ENCODE measurements around the gene ABLIM1. TPM values are rescaled to one million over a fixed set of nuclear protein-coding genes. Genes with fewer than 3 reads are reported as not detected.
A peak's percentile ranks its signal among the peaks of the same experiment; 100 is the strongest.

ABLIM1 gene
- total RNA-seq, 1 donor from 2014 or later, result 105 TPM

DNA sequence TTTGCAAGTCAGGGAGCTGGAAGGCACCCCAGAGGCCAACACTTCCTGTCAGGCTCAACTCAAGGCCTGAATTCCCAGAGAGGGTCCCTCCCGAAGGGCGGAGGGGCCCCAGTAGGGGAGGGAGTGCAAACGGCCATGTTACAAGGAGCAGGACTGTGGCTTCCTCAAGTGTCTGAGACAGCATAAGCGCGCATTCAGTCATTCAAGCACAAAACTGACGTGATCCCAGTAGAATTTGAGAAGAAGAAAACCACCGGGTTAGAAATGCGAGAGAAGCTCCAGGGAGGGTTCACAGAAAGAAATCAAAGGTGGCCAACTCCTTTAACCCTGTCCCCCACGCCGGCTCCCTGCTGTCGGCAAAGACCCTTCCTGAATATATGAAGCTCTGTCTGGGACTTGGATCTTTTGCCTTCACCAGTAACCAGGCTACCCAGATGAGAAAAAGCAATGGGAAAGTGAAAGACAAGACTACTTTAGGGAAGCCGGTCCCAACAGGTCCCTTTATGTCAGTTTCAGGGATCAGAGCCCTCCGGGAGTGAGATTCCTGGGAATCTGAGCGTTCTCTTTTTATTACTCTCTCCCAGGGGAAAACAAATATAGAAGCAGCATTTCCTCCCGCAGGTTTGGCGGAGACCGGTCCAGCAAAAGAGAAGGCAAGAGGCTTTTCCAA is 255.1 kb downstream of the ABLIM1 start:
- DNase-seq (ENCODE audit: low spot score in 2 of 2, unreplicated experiment in 2 of 2), result no peak

GRCh38 chr10:114402233-114402632 is 255.8 kb downstream of the ABLIM1 start:
- no peak for DNase-seq (ENCODE audit: low spot score in 2 of 2, unreplicated experiment in 2 of 2)
- H3K27me3 Mint-ChIP-seq (ENCODE audit: low read depth), result peaks cover 60% of the 10 kb centered on the region
- peaks cover 5% of the 10 kb centered on the region for H3K9me3 Mint-ChIP-seq
- H3K4me1 Mint-ChIP-seq, result peaks cover 34% of the 10 kb centered on the region
- peak overlapping the region; percentile 80 for H3K4me3 Mint-ChIP-seq
- TF ChIP-seq, protein P1, sequence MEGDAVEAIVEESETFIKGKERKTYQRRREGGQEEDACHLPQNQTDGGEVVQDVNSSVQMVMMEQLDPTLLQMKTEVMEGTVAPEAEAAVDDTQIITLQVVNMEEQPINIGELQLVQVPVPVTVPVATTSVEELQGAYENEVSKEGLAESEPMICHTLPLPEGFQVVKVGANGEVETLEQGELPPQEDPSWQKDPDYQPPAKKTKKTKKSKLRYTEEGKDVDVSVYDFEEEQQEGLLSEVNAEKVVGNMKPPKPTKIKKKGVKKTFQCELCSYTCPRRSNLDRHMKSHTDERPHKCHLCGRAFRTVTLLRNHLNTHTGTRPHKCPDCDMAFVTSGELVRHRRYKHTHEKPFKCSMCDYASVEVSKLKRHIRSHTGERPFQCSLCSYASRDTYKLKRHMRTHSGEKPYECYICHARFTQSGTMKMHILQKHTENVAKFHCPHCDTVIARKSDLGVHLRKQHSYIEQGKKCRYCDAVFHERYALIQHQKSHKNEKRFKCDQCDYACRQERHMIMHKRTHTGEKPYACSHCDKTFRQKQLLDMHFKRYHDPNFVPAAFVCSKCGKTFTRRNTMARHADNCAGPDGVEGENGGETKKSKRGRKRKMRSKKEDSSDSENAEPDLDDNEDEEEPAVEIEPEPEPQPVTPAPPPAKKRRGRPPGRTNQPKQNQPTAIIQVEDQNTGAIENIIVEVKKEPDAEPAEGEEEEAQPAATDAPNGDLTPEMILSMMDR (IDR thresholded peaks at IDR 0.05; ENCODE audit: unreplicated experiment), result no peak
- no peaks in the 10 kb centered on the region for H3K36me3 Mint-ChIP-seq
- H3K27ac Mint-ChIP-seq, result no peak overlapping the region

More for the DNA sequence above, 255.1 kb downstream of the ABLIM1 start:
- peaks cover 5% of the 10 kb centered on the region for H3K9me3 Mint-ChIP-seq
- H3K27ac Mint-ChIP-seq, result peak overlapping the region; percentile 34
- no peaks in the 10 kb centered on the region for H3K36me3 Mint-ChIP-seq
- TF ChIP-seq, protein P1 (IDR thresholded peaks at IDR 0.05; ENCODE audit: unreplicated experiment), result no peak
- peaks cover 27% of the 10 kb centered on the region for H3K4me1 Mint-ChIP-seq
- peak overlapping the region; percentile 80 for H3K4me3 Mint-ChIP-seq
- H3K27me3 Mint-ChIP-seq (ENCODE audit: low read depth), result peaks cover 61% of the 10 kb centered on the region

DNA sequence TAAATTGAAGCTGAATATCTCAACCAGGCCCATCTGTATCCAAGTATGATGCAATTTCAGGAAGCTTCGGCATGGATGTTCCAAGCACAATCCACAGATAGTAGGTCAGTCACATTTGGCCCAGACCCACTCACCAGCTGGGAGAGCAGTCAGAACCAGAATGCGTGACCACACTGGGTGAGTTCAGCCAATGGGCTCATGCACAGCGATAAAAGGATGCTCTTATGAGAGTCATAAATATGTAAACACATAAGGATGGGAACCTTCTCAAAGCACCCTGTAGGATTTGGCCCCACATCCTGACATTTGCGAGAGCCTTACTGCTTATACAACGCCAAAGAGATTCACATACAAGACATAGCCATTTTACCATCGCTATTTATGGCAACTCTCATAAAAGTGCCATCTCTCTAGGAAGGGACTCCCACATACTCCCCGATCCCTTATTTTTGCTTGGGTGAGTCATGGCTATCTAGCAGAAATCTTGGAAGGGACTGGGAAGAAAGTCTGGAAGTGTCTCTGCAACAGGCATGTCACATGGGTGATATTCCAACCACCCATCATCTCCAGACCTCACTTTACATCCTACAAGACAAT is 256.8 kb downstream of the ABLIM1 start:
- Mint-ChIP-seq H3K27me3 (ENCODE audit: low read depth) (peaks cover 59% of the 10 kb centered on the region), H3K4me3 (no peak overlapping the region), H3K36me3 (no peaks in the 10 kb centered on the region), H3K9me3 (peaks cover 2% of the 10 kb centered on the region), H3K27ac (no peak overlapping the region), H3K4me1 (peaks cover 36% of the 10 kb centered on the region)
- DNase-seq (ENCODE audit: low spot score in 2 of 2, unreplicated experiment in 2 of 2), result no peak
- TF ChIP-seq, protein P1 (IDR thresholded peaks at IDR 0.05; ENCODE audit: unreplicated experiment), result no peak

DNA sequence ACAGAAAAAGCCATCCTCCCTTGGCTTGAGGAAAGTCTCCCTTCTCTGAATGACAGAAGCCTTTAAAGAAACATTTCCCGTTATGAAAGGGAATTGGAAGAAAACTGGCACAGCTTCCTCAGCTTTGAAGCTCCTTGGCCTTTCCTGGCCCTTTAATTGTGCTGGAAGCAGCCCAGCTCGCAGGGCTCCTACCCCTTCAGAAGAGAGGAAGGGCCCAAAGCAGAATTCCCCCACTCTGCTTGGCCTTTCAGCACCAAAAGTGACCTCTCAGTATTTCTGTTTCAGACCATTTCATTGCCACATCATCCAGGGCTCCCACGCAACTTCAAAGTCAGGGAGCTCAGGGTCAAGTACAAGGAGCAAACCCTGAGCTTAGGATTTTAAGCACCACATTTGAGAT is 258.0 kb downstream of the ABLIM1 start:
- no peak overlapping the region for H3K27ac Mint-ChIP-seq
- peaks cover 34% of the 10 kb centered on the region for H3K4me1 Mint-ChIP-seq
- H3K4me3 Mint-ChIP-seq, result no peak overlapping the region
- peaks cover 47% of the 10 kb centered on the region for H3K27me3 Mint-ChIP-seq (ENCODE audit: low read depth)
- no peaks in the 10 kb centered on the region for H3K36me3 Mint-ChIP-seq
- TF ChIP-seq, protein P1 (IDR thresholded peaks at IDR 0.05; ENCODE audit: unreplicated experiment), result no peak
- no peak for DNase-seq (ENCODE audit: low spot score in 2 of 2, unreplicated experiment in 2 of 2)
- H3K9me3 Mint-ChIP-seq, result no peaks in the 10 kb centered on the region

- no peak overlapping the region for H3K27ac Mint-ChIP-seq
Observed at GRCh38 chr10:114399576-114399975, 258.5 kb downstream of the ABLIM1 start.

More at GRCh38 chr10:114399576-114399975, 258.5 kb downstream of the ABLIM1 start:
- Mint-ChIP-seq H3K9me3 (no peaks in the 10 kb centered on the region), H3K36me3 (no peaks in the 10 kb centered on the region), H3K4me3 (no peak overlapping the region), H3K4me1 (peaks cover 31% of the 10 kb centered on the region), H3K27me3 (ENCODE audit: low read depth) (peaks cover 44% of the 10 kb centered on the region)
- TF ChIP-seq, protein P1 (IDR thresholded peaks at IDR 0.05; ENCODE audit: unreplicated experiment), result no peak
- DNase-seq (ENCODE audit: low spot score in 2 of 2, unreplicated experiment in 2 of 2), result no peak
